T-helper 9 cell (primary cell): ENCODE data around the gene HEATR1.
"Not testable (repeated sequence)": the region's sequence is repeated elsewhere in the genome, so short reads cannot be mapped to it uniquely, and the experiment has no call there.

Experiments
- DNase-seq: peaks from one replicate; pipeline ENCODE4 v3.0.0-alpha.2; 2020

HEATR1 gene

DNA sequence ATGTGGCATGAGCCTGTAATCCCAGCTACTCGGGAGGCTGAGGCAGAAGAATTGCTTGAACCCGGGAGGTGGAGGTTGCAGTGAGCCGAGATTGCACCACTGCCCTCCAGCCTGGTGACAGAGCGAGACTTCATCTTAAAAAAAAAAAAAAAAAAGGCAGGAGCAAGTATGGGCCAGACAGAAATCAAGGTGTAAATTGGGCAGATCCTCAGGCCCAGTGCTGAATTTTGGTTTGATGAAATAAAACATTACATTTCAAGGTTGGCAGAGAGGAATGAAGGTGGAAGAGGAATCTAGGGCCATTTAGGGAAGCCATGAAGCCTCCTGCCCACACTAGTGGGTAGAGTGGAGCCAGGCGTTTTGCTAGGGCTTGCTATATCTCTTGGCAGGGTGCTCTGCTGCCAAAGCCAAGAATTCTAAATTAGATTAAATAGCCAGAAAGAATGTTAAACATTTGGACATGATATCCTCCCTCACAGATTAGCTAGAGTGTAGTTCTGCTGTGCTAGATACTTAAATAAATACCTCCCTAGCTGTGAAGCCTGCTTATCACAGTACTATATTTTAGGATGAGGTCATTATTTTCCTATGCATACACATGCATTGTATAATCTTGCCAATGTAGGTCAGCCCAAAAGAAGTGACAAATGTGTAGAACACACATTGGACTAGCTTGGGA, 97.2 kb downstream of the HEATR1 start:
- DNase-seq, result no peak

- not testable (repeated sequence) for DNase-seq
Measured at GRCh38 chr1:236504338-236504737, 100.0 kb downstream of the HEATR1 start.

DNA sequence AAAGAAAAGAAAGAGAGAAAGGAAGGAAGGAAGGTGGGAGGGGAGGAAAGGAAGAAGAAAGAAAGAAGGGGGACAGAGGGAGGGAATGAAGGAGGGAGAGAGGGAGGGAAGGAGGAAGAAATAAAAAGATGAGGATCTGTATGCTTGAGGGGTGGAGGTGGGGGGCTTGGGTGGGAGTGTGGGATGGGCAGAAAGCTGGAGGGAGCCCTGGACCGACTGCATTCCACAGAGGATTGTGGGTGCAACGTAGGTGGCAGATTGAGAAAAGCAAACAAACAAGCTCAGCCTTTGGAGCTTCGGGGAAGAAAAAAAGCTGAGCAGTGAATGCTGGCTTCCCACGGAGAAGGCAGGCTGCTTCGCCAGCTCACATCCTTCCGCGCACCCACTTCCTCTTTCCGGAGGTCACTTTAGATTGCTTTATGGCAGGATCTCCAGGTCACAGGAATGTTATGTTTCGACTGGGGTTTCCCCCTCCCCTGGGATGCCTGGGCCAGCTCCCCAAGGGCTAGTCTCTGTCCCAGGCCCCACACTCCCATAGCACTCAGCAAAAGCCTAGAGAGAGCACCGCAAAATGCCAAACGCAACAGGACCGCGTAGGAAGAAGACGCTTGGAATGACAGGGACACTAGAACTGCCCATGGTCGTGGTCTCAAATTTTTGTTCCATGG, 101.2 kb downstream of the HEATR1 start:
- no peak for DNase-seq

GRCh38 chr1:236502579-236502971, 101.7 kb downstream of the HEATR1 start:
- no peak for DNase-seq

- no peak for DNase-seq
Measured at GRCh38 chr1:236501093-236501492, 103.2 kb downstream of the HEATR1 start.
